ENCODE results near the gene CAPN13.
A peak's percentile ranks its signal among the peaks of the same experiment; 100 is the strongest.

Gene CAPN13

DNA sequence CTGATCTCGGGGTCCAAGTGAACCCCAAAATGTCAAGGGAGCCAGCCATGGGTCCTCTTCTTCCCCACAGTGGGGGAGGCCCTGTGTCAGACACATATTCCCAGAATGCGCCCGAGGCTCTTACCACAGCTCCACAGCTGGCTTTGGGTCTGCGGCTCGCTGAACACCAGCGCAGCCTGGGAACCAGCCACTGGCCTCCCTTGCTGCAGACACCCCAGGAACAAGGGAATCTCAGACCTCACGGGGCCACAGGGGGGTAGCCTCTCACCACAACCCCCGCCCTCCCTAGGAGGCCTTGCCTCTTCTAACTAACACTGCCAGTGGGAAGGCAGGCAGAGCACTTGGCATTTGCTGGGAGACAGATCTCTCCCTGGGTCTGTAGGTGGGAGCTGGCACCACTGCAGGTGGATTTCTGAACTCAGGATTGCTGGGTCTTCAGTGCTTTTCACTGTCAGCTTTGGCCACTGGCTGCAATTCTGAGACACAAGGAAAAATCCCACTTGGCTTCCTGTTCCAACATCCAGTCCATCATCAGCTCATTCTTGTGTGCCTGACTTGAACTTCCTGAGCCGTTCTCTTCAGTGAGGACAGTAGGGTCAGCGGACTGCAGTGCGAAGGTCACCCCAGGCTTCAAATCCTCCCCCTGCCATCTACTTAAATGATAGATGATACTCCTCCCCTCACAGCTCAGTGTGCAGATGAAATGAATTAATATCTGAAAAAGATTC is 128.7 kb downstream of the CAPN13 start:
- no peak for DNase-seq (ENCODE audit: insufficient read length, low spot score)
- no peak for FAIRE-seq
- no peak for TF ChIP-seq POU2F2 (IDR thresholded peaks at IDR 0.05; ENCODE audit: low read depth, low read length)
- no peak for TF ChIP-seq PAX5 (IDR thresholded peaks at IDR 0.05; ENCODE audit: insufficient read depth, low read length, severe bottlenecking)
- TF ChIP-seq TAF1 (IDR thresholded peaks at IDR 0.05; ENCODE audit: low read depth, low read length), result no peak
- TF ChIP-seq POLR2A (IDR thresholded peaks at IDR 0.05; ENCODE audit: low read depth, low read length), result no peak
- no peak for TF ChIP-seq POLR2AphosphoS5 (IDR thresholded peaks at IDR 0.05; ENCODE audit: low read depth, low read length)
- no peak for TF ChIP-seq SPI1 (IDR thresholded peaks at IDR 0.05; ENCODE audit: low read depth, low read length)

DNA sequence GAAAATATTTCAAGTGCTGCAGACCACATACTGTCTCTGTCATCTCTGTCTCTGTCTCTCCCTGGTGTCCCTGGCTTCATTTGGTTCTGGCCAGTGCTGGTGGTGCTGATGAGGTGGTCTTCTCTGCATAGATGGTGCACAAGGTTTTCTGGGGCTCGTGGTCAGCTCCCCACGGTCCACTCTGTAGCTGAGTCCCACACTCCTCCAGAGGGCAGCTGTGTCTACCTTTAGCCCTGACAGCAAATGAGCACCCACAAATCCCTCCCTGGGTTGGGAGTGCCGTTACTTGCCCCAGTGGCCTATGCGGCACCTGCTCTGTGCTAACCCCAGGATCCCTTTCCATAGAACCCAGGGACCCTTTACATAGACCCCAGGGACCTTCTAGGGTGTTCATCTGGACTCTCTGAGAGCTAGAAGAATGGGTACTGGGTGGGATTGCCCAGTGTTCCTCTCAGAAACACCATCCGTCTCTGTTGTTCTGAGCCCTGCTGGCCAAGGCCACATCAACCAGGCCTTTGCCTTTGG is 129.3 kb downstream of the CAPN13 start:
- DNase-seq (ENCODE audit: insufficient read length, low spot score), result no peak
- FAIRE-seq, result no peak

GRCh38 chr2:30677231-30677630 is 130.0 kb downstream of the CAPN13 start:
- TF ChIP-seq POLR2A (IDR thresholded peaks at IDR 0.05; ENCODE audit: low read depth, low read length) (no peak), POU2F2 (IDR thresholded peaks at IDR 0.05; ENCODE audit: low read depth, low read length) (no peak), POLR2AphosphoS5 (IDR thresholded peaks at IDR 0.05; ENCODE audit: low read depth, low read length) (no peak), SPI1 (IDR thresholded peaks at IDR 0.05; ENCODE audit: low read depth, low read length) (no peak), TAF1 (IDR thresholded peaks at IDR 0.05; ENCODE audit: low read depth, low read length) (no peak), PAX5 (IDR thresholded peaks at IDR 0.05; ENCODE audit: insufficient read depth, low read length, severe bottlenecking) (no peak)
- FAIRE-seq (no peak), DNase-seq (ENCODE audit: insufficient read length, low spot score) (no peak)

More for the DNA sequence above, 129.3 kb downstream of the CAPN13 start:
- TF ChIP-seq TAF1 (IDR thresholded peaks at IDR 0.05; ENCODE audit: low read depth, low read length) (no peak), POLR2AphosphoS5 (IDR thresholded peaks at IDR 0.05; ENCODE audit: low read depth, low read length) (no peak), POLR2A (IDR thresholded peaks at IDR 0.05; ENCODE audit: low read depth, low read length) (no peak), SPI1 (IDR thresholded peaks at IDR 0.05; ENCODE audit: low read depth, low read length) (no peak), PAX5 (IDR thresholded peaks at IDR 0.05; ENCODE audit: insufficient read depth, low read length, severe bottlenecking) (no peak), POU2F2 (IDR thresholded peaks at IDR 0.05; ENCODE audit: low read depth, low read length) (no peak)

GRCh38 chr2:30675758-30676157 is 131.5 kb downstream of the CAPN13 start:
- TF ChIP-seq POLR2A (IDR thresholded peaks at IDR 0.05; ENCODE audit: low read depth, low read length), result no peak
- TF ChIP-seq PAX5 (IDR thresholded peaks at IDR 0.05; ENCODE audit: insufficient read depth, low read length, severe bottlenecking), result no peak
- TF ChIP-seq POLR2AphosphoS5 (IDR thresholded peaks at IDR 0.05; ENCODE audit: low read depth, low read length), result no peak
- no peak for TF ChIP-seq TAF1 (IDR thresholded peaks at IDR 0.05; ENCODE audit: low read depth, low read length)
- TF ChIP-seq SPI1 (IDR thresholded peaks at IDR 0.05; ENCODE audit: low read depth, low read length), result no peak
- no peak for TF ChIP-seq POU2F2 (IDR thresholded peaks at IDR 0.05; ENCODE audit: low read depth, low read length)
- no peak for DNase-seq (ENCODE audit: insufficient read length, low spot score)
- no peak for FAIRE-seq

GRCh38 chr2:30673127-30673526 is 134.1 kb downstream of the CAPN13 start:
- FAIRE-seq (no peak), DNase-seq (ENCODE audit: insufficient read length, low spot score) (no peak)
- TF ChIP-seq TAF1 (IDR thresholded peaks at IDR 0.05; ENCODE audit: low read depth, low read length) (no peak), SPI1 (IDR thresholded peaks at IDR 0.05; ENCODE audit: low read depth, low read length) (peak; percentile 53), PAX5 (IDR thresholded peaks at IDR 0.05; ENCODE audit: insufficient read depth, low read length, severe bottlenecking) (no peak), POLR2A (IDR thresholded peaks at IDR 0.05; ENCODE audit: low read depth, low read length) (no peak)

Measured in GM12891 (cell line).